ENCODE measurements around the gene PSMB7.

DNA sequence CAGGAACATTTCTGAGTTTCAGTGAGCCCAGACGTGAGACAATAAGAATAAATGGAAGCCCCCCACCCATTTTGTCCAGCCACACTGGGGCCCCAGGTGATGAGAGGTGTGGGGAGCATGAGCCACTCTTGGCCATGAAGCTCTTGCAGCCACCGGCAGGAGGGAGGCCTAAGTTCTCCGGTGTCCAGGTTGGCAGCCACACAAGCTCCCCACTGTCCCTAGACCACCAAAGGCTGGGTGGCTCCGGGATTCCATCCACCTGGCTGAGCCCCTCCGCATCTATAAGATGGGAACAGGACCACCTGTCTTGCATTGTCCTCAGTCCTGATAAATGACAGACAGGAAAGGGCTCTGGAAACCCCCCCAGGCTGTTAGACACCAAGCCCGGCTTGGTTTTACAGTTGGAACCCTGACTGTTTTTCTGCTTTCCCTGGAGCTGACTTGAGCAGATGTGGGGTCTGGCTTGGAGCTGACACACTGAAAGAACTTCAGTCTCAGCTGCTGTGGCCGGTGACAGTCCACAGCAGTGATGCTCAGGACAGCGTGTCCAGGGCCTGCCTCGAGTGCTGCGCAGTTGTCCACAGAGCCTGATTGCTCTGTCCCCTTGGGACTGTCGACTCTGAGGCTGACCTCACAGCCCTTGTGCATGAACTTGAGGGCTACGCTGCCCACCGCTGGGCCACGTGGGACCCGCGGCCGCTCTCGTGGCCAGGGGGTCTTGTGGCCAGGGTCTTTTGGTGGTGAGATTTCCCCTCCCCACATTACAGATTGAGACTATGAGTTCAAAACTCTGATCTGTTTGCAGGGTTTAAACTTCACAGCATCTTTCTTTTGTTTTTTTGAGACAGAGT lies 74.8 kb downstream of the PSMB7 start:
- TF ChIP-seq EZH2 (IDR thresholded peaks at IDR 0.05) (no peak), POLR2AphosphoS5 (IDR thresholded peaks at IDR 0.05; ENCODE audit: borderline replicate concordance, low read depth, low read length) (no peak), FOXP2 (optimal IDR thresholded peaks at IDR 0.05; ENCODE audit: control extremely low read depth, extremely low read length, insufficient read depth) (no peak)

Measured in SK-N-MC (cell line).